Measurements from ENCODE around the gene LCN10.
A peak's percentile ranks its signal among the peaks of the same experiment; 100 is the strongest.

The LCN10 gene

DNA sequence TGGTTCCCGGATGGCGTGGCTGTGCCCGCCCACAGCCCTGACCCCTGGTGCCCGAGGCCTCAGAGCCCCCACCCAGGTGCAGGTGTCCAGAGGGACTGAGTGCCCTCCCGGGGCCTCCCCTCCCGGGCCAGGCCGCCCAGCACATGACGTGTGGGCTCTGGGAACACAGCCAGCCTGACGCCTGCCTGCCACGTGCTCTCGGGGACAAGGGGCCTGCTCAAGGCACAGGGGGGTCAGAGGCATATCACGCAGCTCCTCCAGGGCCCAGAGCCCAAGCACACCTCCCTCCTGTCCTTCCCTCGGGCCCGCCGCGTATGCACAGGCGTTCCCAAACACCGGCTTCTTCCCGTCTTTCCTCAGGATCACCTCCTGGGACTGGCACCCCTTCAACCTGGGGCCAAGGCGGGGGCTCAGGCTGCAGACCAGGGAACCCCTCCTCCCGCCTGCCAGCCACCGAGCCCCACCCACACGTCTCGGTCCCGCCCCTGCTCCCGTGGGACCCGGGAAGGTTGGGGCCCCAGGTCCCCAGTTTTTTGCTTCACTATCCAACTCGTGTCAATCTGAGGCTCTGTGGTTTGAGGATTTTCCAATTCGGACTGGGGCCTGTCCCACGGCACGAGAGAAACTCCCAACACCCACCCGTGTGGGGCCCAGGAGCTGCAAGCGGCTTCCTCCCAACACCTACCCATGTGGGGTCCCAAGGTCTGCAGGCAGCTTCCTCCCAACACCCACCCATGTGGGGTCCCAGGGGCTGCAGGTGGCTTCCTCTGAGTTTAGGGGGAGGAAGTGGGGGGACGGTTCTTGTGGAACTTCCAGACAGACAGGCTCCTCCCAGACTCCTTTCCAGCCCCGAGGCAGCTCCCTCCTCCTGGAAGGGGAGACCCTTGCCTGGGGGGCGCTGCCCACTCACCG, 1.5 kb downstream of the LCN10 start:
- H3K4me3 ChIP-seq (ENCODE audit: low read length): no peak overlapping the region

DNA sequence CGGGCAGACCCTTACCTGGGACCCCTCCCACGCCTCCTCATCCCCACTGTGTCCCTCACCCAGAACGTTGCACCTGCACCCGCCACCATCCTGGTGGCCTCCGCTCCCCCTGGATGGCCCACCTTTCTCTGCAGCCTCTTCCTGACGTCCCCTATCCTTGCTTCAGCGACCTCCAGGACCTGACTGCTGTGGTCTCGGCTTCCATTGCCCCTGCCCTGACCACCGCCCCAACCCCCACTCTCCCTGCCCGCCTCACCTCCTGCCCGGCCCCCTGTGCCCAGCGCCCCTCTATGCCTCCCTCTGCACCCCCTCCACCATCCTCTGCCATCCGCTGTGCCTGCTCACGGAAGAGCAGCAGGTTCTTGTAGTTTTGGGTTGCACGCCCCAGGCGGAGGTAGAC, 2.2 kb downstream of the LCN10 start:
- Histone ChIP-seq H3K27ac (ENCODE audit: low read length) (no peak overlapping the region), H3K36me3 (ENCODE audit: insufficient read depth, low read depth, low read length) (no peaks in the 10 kb centered on the region), H3K9me3 (ENCODE audit: insufficient read depth, low read depth, low read length) (no peaks in the 10 kb centered on the region), H3K9ac (ENCODE audit: low read depth, low read length) (no peak overlapping the region), H3K4me3 (ENCODE audit: low read length) (no peak overlapping the region), H3K4me1 (ENCODE audit: insufficient read depth, low read length) (no peaks in the 10 kb centered on the region), H3K27me3 (ENCODE audit: insufficient read depth, low read length) (no peaks in the 10 kb centered on the region)

More for the DNA sequence above, 1.5 kb downstream of the LCN10 start:
- Histone ChIP-seq H3K9me3 (ENCODE audit: insufficient read depth, low read depth, low read length) (no peaks in the 10 kb centered on the region), H3K27me3 (ENCODE audit: insufficient read depth, low read length) (no peaks in the 10 kb centered on the region), H3K36me3 (ENCODE audit: insufficient read depth, low read depth, low read length) (no peaks in the 10 kb centered on the region), H3K9ac (ENCODE audit: low read depth, low read length) (no peak overlapping the region), H3K4me1 (ENCODE audit: insufficient read depth, low read length) (no peaks in the 10 kb centered on the region), H3K27ac (ENCODE audit: low read length) (no peak overlapping the region)

DNA sequence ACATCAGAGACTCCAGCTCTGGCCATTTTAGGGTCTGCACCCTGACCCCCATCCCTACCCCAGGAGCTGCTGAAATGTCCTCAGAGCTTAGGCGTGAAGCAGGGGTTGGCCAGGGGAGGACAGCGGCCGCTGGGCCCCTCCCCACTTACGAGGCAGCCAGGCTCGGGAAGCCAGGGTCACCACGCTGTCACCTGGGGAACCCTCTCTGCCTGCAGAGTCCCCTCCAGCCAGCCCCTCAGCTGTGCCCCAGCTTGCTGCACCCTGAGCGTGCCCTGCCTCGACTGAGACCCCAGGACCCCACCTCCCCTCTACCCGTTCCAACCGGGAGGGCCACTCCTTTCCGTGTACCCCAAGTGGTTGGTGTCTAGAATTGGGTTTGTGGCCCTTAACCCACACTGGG, 2.7 kb downstream of the LCN10 start:
- Histone ChIP-seq H3K4me3 (ENCODE audit: low read length) (no peak overlapping the region), H3K27me3 (ENCODE audit: insufficient read depth, low read length) (no peaks in the 10 kb centered on the region), H3K9me3 (ENCODE audit: insufficient read depth, low read depth, low read length) (no peaks in the 10 kb centered on the region), H3K9ac (ENCODE audit: low read depth, low read length) (no peak overlapping the region), H3K27ac (ENCODE audit: low read length) (no peak overlapping the region), H3K4me1 (ENCODE audit: insufficient read depth, low read length) (no peaks in the 10 kb centered on the region), H3K36me3 (ENCODE audit: insufficient read depth, low read depth, low read length) (no peaks in the 10 kb centered on the region)

DNA sequence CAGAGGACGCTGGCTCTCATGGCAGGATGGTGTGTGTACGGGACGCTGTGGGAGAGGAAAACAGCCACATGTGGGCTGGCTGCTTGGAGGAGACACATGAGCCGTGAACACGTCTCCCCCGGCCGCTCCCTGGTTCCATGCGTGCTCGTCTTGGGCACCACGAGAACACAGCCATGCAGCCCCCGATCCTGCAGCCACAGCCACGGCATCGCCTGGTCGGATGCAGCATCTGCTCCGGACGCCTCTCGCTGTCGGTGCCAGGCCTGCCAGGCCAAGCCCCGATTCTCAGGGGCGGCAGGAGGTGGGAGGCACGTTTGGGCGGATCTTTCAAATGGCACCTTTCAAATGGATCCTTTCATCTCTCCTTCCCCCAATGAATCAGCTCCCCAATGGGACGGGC, 3.2 kb downstream of the LCN10 start:
- H3K27ac ChIP-seq (ENCODE audit: low read length): no peak overlapping the region
- no peaks in the 10 kb centered on the region for H3K36me3 ChIP-seq (ENCODE audit: insufficient read depth, low read depth, low read length)
- H3K9ac ChIP-seq (ENCODE audit: low read depth, low read length): no peak overlapping the region
- no peaks in the 10 kb centered on the region for H3K4me1 ChIP-seq (ENCODE audit: insufficient read depth, low read length)
- no peaks in the 10 kb centered on the region for H3K9me3 ChIP-seq (ENCODE audit: insufficient read depth, low read depth, low read length)
- H3K27me3 ChIP-seq (ENCODE audit: insufficient read depth, low read length): no peaks in the 10 kb centered on the region
- no peak overlapping the region for H3K4me3 ChIP-seq (ENCODE audit: low read length)

DNA sequence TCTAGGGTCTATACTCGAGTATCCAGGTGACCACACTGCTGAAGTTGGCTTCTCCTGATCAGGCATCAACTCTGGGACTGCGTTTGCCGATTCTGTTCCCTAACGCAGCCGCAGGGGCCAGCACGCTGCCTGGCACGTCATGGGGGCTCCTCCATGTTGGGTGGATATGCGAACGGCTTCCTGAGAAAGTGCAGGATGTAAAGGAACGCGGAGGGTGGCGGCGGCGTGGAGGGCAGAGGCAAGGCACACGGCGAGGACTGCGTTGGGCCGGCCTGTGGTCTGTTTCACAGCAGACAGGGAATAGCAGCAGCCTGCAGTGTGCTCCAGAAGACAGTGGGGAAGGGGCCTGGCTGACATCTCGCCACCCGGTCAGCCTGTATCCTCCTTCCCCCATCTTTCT, 3.8 kb downstream of the LCN10 start:
- Histone ChIP-seq H3K27ac (ENCODE audit: low read length) (no peak overlapping the region), H3K36me3 (ENCODE audit: insufficient read depth, low read depth, low read length) (no peaks in the 10 kb centered on the region), H3K9ac (ENCODE audit: low read depth, low read length) (no peak overlapping the region), H3K27me3 (ENCODE audit: insufficient read depth, low read length) (no peaks in the 10 kb centered on the region), H3K4me3 (ENCODE audit: low read length) (no peak overlapping the region), H3K4me1 (ENCODE audit: insufficient read depth, low read length) (no peaks in the 10 kb centered on the region), H3K9me3 (ENCODE audit: insufficient read depth, low read depth, low read length) (no peaks in the 10 kb centered on the region)

DNA sequence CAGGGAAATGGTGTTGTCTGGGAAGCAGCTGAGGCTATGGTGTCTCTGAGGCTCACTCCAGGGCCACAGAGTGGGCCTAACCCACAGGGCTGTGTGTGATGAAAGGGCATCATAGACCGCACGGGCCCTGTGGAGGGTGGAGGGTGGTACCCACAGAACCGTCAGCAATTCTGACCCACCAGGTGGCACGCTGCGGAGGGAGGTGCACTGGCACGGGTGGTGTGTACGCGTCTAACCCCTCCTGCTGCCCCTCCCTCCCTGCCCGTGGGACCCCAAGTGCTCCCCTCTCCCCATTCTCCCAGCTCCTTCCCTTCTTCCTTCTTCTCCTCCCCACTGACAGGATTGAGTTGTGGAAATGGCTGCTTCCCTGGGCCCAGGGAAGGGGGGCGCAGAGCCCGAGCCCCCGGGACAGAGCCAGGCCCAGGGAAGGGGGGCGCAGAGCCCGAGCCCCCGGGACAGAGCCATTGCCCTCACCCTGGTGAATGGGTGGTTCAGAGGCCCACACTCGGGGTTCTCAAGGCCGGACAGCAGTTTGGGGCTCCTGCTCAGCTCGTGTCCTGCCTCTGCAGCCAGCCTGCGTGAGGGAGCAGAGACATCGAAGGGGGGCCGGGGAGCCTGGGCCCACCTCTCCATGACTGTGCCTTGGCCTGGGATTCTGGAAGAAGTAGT, 6.8 kb downstream of the LCN10 start:
- H3K27me3 ChIP-seq (ENCODE audit: insufficient read depth, low read length): no peaks in the 10 kb centered on the region
- no peak overlapping the region for H3K9ac ChIP-seq (ENCODE audit: low read depth, low read length)
- no peaks in the 10 kb centered on the region for H3K9me3 ChIP-seq (ENCODE audit: insufficient read depth, low read depth, low read length)
- no peak overlapping the region for H3K4me3 ChIP-seq (ENCODE audit: low read length)
- H3K36me3 ChIP-seq (ENCODE audit: insufficient read depth, low read depth, low read length): no peaks in the 10 kb centered on the region
- H3K4me1 ChIP-seq (ENCODE audit: insufficient read depth, low read length): no peaks in the 10 kb centered on the region
- no peak overlapping the region for H3K27ac ChIP-seq (ENCODE audit: low read length)

DNA sequence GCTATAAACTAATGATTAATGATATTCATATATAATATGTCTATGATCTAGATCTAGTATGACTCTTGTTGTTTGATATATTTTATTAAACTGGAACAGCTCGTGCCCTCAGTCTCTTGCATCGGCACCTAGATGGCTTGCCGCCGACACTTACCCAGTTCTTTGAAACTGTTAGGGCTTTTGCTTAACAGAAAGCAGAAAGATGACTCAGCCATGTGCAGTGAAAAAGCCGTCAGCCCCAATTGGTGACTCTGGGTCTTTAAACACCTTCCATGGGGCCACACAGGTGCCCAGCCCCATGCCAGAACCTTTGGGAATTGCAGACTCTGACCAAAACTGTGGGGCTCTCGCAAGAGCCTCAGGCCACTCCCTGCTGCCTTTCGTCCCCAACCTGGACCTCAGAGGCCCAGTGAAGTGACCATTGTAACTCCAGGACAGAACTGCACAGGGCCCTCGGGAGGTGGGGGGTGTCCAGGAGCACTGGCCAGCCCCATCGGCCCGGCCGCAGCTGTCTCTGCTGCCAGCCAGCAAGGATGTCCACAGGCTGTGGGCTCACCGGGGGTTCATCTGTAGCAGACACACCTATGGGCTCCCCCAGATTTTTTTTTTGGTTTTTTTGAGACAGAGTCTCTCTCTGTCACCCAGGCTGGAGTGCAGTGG, 7.8 kb downstream of the LCN10 start:
- Histone ChIP-seq H3K27me3 (ENCODE audit: insufficient read depth, low read length) (peaks cover 2% of the 10 kb centered on the region; the same call in 1 of the 2 replicates), H3K36me3 (ENCODE audit: insufficient read depth, low read depth, low read length) (no peaks in the 10 kb centered on the region), H3K9ac (ENCODE audit: low read depth, low read length) (no peak overlapping the region), H3K4me1 (ENCODE audit: insufficient read depth, low read length) (no peaks in the 10 kb centered on the region), H3K27ac (ENCODE audit: low read length) (no peak overlapping the region), H3K9me3 (ENCODE audit: insufficient read depth, low read depth, low read length) (no peaks in the 10 kb centered on the region), H3K4me3 (ENCODE audit: low read length) (no peak overlapping the region)

DNA sequence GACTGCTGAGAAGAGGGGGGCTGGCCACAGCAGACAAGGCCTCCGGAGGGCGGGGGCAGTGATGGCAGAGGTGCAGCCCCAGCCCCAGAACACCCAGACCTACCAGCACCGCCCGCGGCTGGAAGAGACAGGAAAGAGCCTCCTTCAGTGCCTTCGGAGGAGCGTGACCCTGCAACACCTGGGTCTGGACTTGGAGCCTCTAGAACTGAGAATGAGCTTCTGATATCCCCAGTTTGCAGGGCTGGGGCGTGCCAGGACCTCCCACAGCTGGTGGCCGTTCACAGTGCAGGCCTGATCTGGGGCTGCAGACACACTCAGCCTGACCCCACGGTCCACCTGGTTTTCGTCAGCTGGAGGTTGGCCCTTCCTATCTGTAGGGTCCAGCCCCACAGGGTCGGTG, 9.1 kb downstream of the LCN10 start:
- Histone ChIP-seq H3K4me3 (ENCODE audit: low read length) (no peak overlapping the region), H3K9ac (ENCODE audit: low read depth, low read length) (no peak overlapping the region), H3K9me3 (ENCODE audit: insufficient read depth, low read depth, low read length) (no peaks in the 10 kb centered on the region), H3K36me3 (ENCODE audit: insufficient read depth, low read depth, low read length) (no peaks in the 10 kb centered on the region), H3K27me3 (ENCODE audit: insufficient read depth, low read length) (peaks cover 16% of the 10 kb centered on the region), H3K27ac (ENCODE audit: low read length) (no peak overlapping the region), H3K4me1 (ENCODE audit: insufficient read depth, low read length) (no peaks in the 10 kb centered on the region)

DNA sequence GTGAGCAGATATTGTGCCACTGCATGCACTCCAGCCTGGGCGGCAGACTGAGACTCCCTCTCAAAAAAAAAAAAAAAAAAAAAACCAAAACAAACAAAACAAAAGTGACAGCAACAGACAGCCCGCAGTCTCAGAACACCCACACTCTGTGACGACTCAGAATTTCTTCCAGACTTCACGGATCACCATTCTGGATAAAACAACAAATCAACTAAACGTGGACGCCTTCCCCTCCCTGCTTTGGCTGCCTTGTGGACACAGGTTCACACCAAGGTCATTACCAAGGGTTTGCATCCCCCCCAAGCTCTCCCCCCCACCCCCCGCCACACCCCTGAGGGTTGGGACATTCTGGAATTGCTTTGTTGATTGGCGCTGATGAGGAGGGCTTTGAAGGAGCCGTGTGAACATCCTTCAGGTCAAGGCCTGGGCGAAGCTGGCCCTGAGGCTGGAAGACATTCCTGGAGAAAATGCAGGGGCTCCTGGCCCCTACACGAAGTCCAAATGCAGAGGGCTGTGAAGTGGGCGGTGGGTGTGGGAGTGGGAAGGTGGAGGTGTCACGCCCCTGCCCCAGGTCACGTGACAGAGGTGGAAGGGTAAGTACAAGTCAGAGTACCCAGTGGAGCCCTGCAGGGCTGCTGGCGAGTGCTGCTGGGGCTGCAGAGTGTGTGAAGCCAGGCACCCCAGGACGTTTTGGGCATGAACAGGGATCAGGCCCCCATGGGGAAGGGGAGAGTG, 10.1 kb downstream of the LCN10 start:
- Histone ChIP-seq H3K27me3 (ENCODE audit: insufficient read depth, low read length) (peaks cover 18% of the 10 kb centered on the region), H3K4me1 (ENCODE audit: insufficient read depth, low read length) (no peaks in the 10 kb centered on the region), H3K27ac (ENCODE audit: low read length) (no peak overlapping the region)

DNA sequence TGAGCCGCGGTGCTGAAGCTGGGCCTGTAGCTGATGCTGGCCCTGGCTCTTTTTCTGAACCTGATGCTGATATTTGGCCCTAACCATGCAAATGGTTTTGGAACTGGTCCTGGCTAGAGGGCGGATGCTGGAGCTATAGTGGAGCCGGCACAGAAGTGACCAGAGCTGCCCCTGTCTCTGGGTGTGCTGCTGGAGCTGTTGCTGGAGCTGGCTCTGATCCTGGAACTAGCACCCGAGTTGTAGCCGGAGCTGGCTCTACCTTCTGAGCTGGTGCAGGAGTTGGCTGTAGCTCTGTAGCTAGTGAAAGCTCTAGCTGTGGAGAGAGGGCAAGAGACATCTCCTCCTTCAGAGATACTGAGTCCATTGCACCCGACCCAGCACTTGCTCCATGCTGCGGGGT, 12.8 kb downstream of the LCN10 start:
- Histone ChIP-seq H3K36me3 (ENCODE audit: insufficient read depth, low read depth, low read length) (peaks cover 22% of the 10 kb centered on the region), H3K9ac (ENCODE audit: low read depth, low read length) (no peak overlapping the region), H3K4me1 (ENCODE audit: insufficient read depth, low read length) (peaks cover 11% of the 10 kb centered on the region), H3K4me3 (ENCODE audit: low read length) (no peak overlapping the region), H3K27ac (ENCODE audit: low read length) (no peak overlapping the region), H3K9me3 (ENCODE audit: insufficient read depth, low read depth, low read length) (no peaks in the 10 kb centered on the region), H3K27me3 (ENCODE audit: insufficient read depth, low read length) (peaks cover 18% of the 10 kb centered on the region)

More for the DNA sequence above, 10.1 kb downstream of the LCN10 start:
- no peak overlapping the region for H3K4me3 ChIP-seq (ENCODE audit: low read length)
- H3K36me3 ChIP-seq (ENCODE audit: insufficient read depth, low read depth, low read length): no peaks in the 10 kb centered on the region
- H3K9ac ChIP-seq (ENCODE audit: low read depth, low read length): no peak overlapping the region
- H3K9me3 ChIP-seq (ENCODE audit: insufficient read depth, low read depth, low read length): no peaks in the 10 kb centered on the region

DNA sequence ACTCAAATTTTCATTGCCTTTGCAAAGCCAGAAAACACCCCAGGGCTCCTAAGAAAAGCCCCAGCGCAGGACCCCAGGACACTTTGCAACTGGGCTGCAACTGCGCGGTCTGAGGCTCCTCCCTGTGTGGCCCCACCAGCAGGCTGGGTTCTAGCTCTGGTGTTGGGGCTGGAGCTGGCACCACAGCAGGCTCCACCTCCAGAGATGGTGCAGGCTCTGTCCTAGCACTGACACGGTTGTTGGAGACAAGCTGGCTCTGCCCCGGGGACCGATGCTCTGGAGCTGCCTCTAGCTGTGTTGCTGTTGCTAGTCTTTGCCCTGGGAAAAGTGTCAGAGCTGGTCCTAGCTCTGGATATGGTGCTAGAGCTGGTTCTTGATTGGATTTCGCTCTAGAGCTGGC, 13.6 kb downstream of the LCN10 start:
- Histone ChIP-seq H3K4me1 (ENCODE audit: insufficient read depth, low read length) (peaks cover 11% of the 10 kb centered on the region), H3K9ac (ENCODE audit: low read depth, low read length) (peak overlapping the region; percentile 68; the same call in 1 of the 2 replicates), H3K4me3 (ENCODE audit: low read length) (peak overlapping the region; percentile 100), H3K27me3 (ENCODE audit: insufficient read depth, low read length) (peaks cover 18% of the 10 kb centered on the region), H3K36me3 (ENCODE audit: insufficient read depth, low read depth, low read length) (peaks cover 30% of the 10 kb centered on the region), H3K27ac (ENCODE audit: low read length) (no peak overlapping the region), H3K9me3 (ENCODE audit: insufficient read depth, low read depth, low read length) (no peaks in the 10 kb centered on the region)

Measured in iPS-20b (cell line).